IPS-11a (cell line): ENCODE results near the gene GABBR2.

Source experiments
- H3K4me3 ChIP-seq: one replicate; pipeline ENCODE4 v1.5.1; 2013; ENCODE audit warnings: low read depth, low read length, control low read depth

GABBR2 gene

GRCh38 chr9:98721643-98722042 lies 12.9 kb upstream of the GABBR2 start:
- H3K4me3 ChIP-seq, result no peak overlapping the region

- no peak overlapping the region for H3K4me3 ChIP-seq
These were observed 11.7 kb upstream of the GABBR2 start for GRCh38 chr9:98720402-98720801.

GRCh38 chr9:98719055-98719454 lies 10.3 kb upstream of the GABBR2 start:
- no peak overlapping the region for H3K4me3 ChIP-seq

GRCh38 chr9:98714833-98715232 lies 6.1 kb upstream of the GABBR2 start:
- no peak overlapping the region for H3K4me3 ChIP-seq

GRCh38 chr9:98712987-98713386 lies 4.3 kb upstream of the GABBR2 start:
- no peak overlapping the region for H3K4me3 ChIP-seq

GRCh38 chr9:98709968-98710965 lies 1.5 kb upstream of the GABBR2 start:
- no peak overlapping the region for H3K4me3 ChIP-seq

- peak overlapping the region; percentile 35 for H3K4me3 ChIP-seq
These were observed 417 bp downstream of the GABBR2 start for GRCh38 chr9:98708103-98708932.

GRCh38 chr9:98707166-98708102 lies 1.3 kb downstream of the GABBR2 start:
- H3K4me3 ChIP-seq, result peak overlapping the region; percentile 10

GRCh38 chr9:98706651-98707165 lies 2.0 kb downstream of the GABBR2 start:
- no peak overlapping the region for H3K4me3 ChIP-seq

GRCh38 chr9:98702835-98703380 lies 5.8 kb downstream of the GABBR2 start:
- no peak overlapping the region for H3K4me3 ChIP-seq

GRCh38 chr9:98702340-98702739 lies 6.4 kb downstream of the GABBR2 start:
- H3K4me3 ChIP-seq, result no peak overlapping the region

GRCh38 chr9:98701576-98701975 lies 7.2 kb downstream of the GABBR2 start:
- H3K4me3 ChIP-seq, result no peak overlapping the region

- no peak overlapping the region for H3K4me3 ChIP-seq
These were observed 7.9 kb downstream of the GABBR2 start for GRCh38 chr9:98700801-98701200.

- H3K4me3 ChIP-seq, result no peak overlapping the region
These were observed 9.9 kb downstream of the GABBR2 start for GRCh38 chr9:98698856-98699255.

- H3K4me3 ChIP-seq, result no peak overlapping the region
These were observed 13.8 kb downstream of the GABBR2 start for GRCh38 chr9:98694943-98695342.

GRCh38 chr9:98692392-98692791 lies 16.3 kb downstream of the GABBR2 start:
- no peak overlapping the region for H3K4me3 ChIP-seq

- no peak overlapping the region for H3K4me3 ChIP-seq
These were observed 16.8 kb downstream of the GABBR2 start for GRCh38 chr9:98691890-98692289.

- no peak overlapping the region for H3K4me3 ChIP-seq
These were observed 18.0 kb downstream of the GABBR2 start for GRCh38 chr9:98690686-98691085.

- H3K4me3 ChIP-seq, result no peak overlapping the region
These were observed 19.8 kb downstream of the GABBR2 start for GRCh38 chr9:98688710-98689495.
